SK-N-SH treated with all-trans-retinoic acid at 6 μM for 48 hours (cell line): ENCODE results near the gene PMS1.

Experiments used
- ATAC-seq: fragments of 200-7000 bp; cut with Tn5 transposase; 3 replicates; pipeline ENCODE4 v1.9.1; 2020; ENCODE audit warnings: mild to moderate bottlenecking, moderate library complexity
- ARNTL ChIP-seq: fragments of 450-650 bp; formaldehyde crosslinking; IDR thresholded peaks from 2 replicates; pipeline ENCODE4 v1.5.0; 2020; ENCODE audit warnings: low read depth, mild to moderate bottlenecking, moderate library complexity, borderline replicate concordance
- BACH2 ChIP-seq: fragments of 250-450 bp; sonication (Bioruptor Pico); IDR thresholded peaks from 2 replicates; pipeline ENCODE4 v1.9.0; 2021; ENCODE audit warnings: mild to moderate bottlenecking, borderline replicate concordance
- CREB5 ChIP-seq: fragments of 250-450 bp; sonication (Bioruptor Pico); IDR thresholded peaks from 2 replicates; pipeline ENCODE4 v1.5.1; 2020; ENCODE audit warnings: low read depth, mild to moderate bottlenecking, moderate library complexity
- CSDC2 ChIP-seq: fragments of 250-450 bp; sonication (Bioruptor Pico); IDR thresholded peaks from 2 replicates; pipeline ENCODE4 v1.5.0; 2020; ENCODE audit warnings: mild to moderate bottlenecking, moderate library complexity
- ESRRG ChIP-seq: fragments of 250-450 bp; sonication (Bioruptor Pico); IDR thresholded peaks from 2 replicates; pipeline ENCODE4 v1.6.1; 2021; ENCODE audit warnings: mild to moderate bottlenecking
- GLIS3 ChIP-seq: fragments of 250-450 bp; sonication (Bioruptor Pico); IDR thresholded peaks from 2 replicates; pipeline ENCODE4 v1.5.0; 2020; ENCODE audit warnings: mild to moderate bottlenecking, moderate library complexity
- ISL1 ChIP-seq: fragments of 250-450 bp; sonication (Bioruptor Pico); IDR thresholded peaks from 2 replicates; pipeline ENCODE4 v2.1.2; 2022; ENCODE audit warnings: mild to moderate bottlenecking, moderate library complexity
- OSR1 ChIP-seq: fragments of 250-450 bp; sonication (Bioruptor Pico); IDR thresholded peaks from 2 replicates; pipeline ENCODE4 v1.8.0; 2022; ENCODE audit warnings: moderate library complexity, mild to moderate bottlenecking, inconsistent platforms
- PPARA ChIP-seq: fragments of 250-450 bp; sonication (Bioruptor Pico); IDR thresholded peaks from 2 replicates; pipeline ENCODE4 v1.5.0; 2020; ENCODE audit warnings: mild to moderate bottlenecking, borderline replicate concordance
- RARB ChIP-seq: fragments of 250-450 bp; sonication (Bioruptor Pico); IDR thresholded peaks from 2 replicates; pipeline ENCODE4 v1.8.0; 2021; ENCODE audit warnings: mild to moderate bottlenecking, moderate library complexity
- SNAI2 ChIP-seq: fragments of 250-450 bp; sonication (Bioruptor Pico); IDR thresholded peaks from 2 replicates; pipeline ENCODE4 v1.5.0; 2020; ENCODE audit warnings: mild to moderate bottlenecking, moderate library complexity
- TCF4 ChIP-seq: fragments of 250-450 bp; sonication (Bioruptor Pico); IDR thresholded peaks from 2 replicates; pipeline ENCODE4 v1.8.0; 2021; ENCODE audit warnings: mild to moderate bottlenecking, moderate library complexity, borderline replicate concordance
- TOX ChIP-seq: fragments of 250-450 bp; sonication (Bioruptor Pico); IDR thresholded peaks from 2 replicates; pipeline ENCODE4 v1.8.0; 2021; ENCODE audit warnings: mild to moderate bottlenecking, moderate library complexity, borderline replicate concordance
- ZC3H10 ChIP-seq: fragments of 250-450 bp; sonication (Bioruptor Pico); IDR thresholded peaks from 2 replicates; pipeline ENCODE4 v1.5.1; 2021; ENCODE audit warnings: mild to moderate bottlenecking, moderate library complexity
- ZFP3 ChIP-seq: fragments of 250-450 bp; sonication (Bioruptor Pico); IDR thresholded peaks from 2 replicates; pipeline ENCODE4 v1.5.0; 2020; ENCODE audit warnings: mild to moderate bottlenecking, moderate library complexity
- ZFP30 ChIP-seq: fragments of 450-650 bp; formaldehyde crosslinking; IDR thresholded peaks from 2 replicates; pipeline ENCODE4 v1.5.0; 2022; ENCODE audit warnings: mild to moderate bottlenecking, moderate library complexity
- ZNF70 ChIP-seq: fragments of 450-650 bp; formaldehyde crosslinking; IDR thresholded peaks from 2 replicates; pipeline ENCODE4 v1.5.0; 2020; ENCODE audit warnings: mild to moderate bottlenecking, moderate library complexity
- ZNF8 ChIP-seq: fragments of 450-650 bp; formaldehyde crosslinking; IDR thresholded peaks from 2 replicates; pipeline ENCODE4 v1.5.0; 2020; ENCODE audit warnings: mild to moderate bottlenecking, moderate library complexity
- TF ChIP-seq, protein P1 (sequence below): fragments of 250-450 bp; sonication (Bioruptor Pico); IDR thresholded peaks from 2 replicates; pipeline ENCODE4 v1.8.0; 2020; ENCODE audit warnings: mild to moderate bottlenecking, moderate library complexity, borderline replicate concordance
- TF ChIP-seq, protein P2 (sequence below): fragments of 250-450 bp; sonication (Bioruptor Pico); IDR thresholded peaks from 2 replicates; pipeline ENCODE4 v1.5.1; 2021; ENCODE audit warnings: mild to moderate bottlenecking, moderate library complexity
- TF ChIP-seq, protein P3 (sequence below): fragments of 250-450 bp; sonication (Bioruptor Pico); IDR thresholded peaks from 2 replicates; pipeline ENCODE4 v1.5.0; 2020; ENCODE audit warnings: mild to moderate bottlenecking, moderate library complexity
- TF ChIP-seq, protein P4 (sequence below): fragments of 250-450 bp; sonication (Bioruptor Pico); IDR thresholded peaks from 2 replicates; pipeline ENCODE4 v1.8.0; 2021; ENCODE audit warnings: low read depth, mild to moderate bottlenecking, moderate library complexity, borderline replicate concordance

The PMS1 gene

GRCh38 chr2:189868896-189869295 lies 84.6 kb downstream of the PMS1 start (continued):
- TF ChIP-seq TOX = no peak

DNA sequence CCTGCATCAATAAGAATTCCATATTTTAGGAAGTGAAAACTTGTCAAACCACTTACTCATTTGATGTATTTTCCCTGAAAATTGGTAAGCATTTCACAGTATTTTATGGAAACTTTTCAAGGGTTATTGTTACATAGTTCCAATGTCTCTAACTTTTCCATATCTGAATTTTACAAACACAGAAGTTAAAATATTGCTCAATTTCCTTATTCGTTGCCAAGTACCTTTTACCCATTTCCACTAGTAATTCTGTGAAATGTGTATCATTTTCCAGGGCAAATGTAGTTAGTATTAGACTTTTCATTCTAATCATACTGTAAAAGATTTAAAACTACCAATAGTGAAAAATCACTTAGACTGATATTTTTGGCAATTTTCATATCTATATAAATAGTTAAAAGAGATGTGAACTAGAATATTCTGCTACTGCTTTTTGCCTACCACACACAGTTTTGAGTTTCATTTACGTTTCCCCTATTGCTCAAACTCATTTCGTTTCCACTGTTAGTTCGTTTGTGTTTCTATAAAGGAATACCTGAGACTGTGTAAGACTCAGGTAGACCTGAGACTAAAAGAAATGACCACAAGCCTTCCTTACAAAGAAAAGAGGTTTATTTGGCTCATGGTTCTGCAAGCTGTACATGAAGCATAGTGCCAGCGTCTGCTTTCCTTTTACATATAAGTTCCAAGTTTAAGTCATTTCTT lies 86.3 kb downstream of the PMS1 start:
- no peak for ATAC-seq
- TF ChIP-seq PPARA (CRISPR knock-in tag) = no peak
- TF ChIP-seq CSDC2 (CRISPR knock-in tag) = no peak
- TF ChIP-seq TCF4 (CRISPR knock-in tag) = no peak
- no peak for TF ChIP-seq ESRRG (CRISPR knock-in tag)
- TF ChIP-seq, all 23 proteins: peak for 0

DNA sequence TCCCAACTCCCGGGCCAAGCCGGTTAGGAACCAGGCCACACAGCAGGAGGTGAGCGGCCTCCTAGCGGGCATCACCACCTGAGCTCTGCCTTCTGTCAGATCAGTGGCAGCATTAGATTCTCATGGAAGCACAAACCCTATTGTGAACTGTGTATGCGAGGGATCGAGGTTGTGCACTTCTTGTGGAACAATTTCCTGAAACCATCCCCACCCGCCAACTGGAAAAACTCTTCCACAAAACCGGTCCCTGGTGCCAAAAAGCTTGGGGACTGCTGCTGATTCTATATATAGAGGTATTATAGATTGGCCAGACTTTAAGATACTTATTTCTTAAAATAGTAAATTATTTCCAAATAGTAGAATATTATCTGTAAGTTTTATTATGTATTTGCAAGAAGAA lies 89.4 kb downstream of the PMS1 start:
- ATAC-seq = no peak
- TF ChIP-seq ZNF70 (no peak), CSDC2 (CRISPR knock-in tag) (no peak), BACH2 (CRISPR knock-in tag) (no peak), SNAI2 (no peak), PPARA (CRISPR knock-in tag) (no peak), ZNF8 (CRISPR knock-in tag) (no peak), ZFP3 (CRISPR knock-in tag) (no peak), ESRRG (CRISPR knock-in tag) (no peak), OSR1 (CRISPR knock-in tag) (no peak), GLIS3 (CRISPR knock-in tag) (no peak), RARB (CRISPR knock-in tag) (no peak), TOX (no peak), ISL1 (CRISPR knock-in tag) (no peak), ARNTL (CRISPR knock-in tag) (no peak), TCF4 (CRISPR knock-in tag) (no peak)
- TF ChIP-seq, protein P1, sequence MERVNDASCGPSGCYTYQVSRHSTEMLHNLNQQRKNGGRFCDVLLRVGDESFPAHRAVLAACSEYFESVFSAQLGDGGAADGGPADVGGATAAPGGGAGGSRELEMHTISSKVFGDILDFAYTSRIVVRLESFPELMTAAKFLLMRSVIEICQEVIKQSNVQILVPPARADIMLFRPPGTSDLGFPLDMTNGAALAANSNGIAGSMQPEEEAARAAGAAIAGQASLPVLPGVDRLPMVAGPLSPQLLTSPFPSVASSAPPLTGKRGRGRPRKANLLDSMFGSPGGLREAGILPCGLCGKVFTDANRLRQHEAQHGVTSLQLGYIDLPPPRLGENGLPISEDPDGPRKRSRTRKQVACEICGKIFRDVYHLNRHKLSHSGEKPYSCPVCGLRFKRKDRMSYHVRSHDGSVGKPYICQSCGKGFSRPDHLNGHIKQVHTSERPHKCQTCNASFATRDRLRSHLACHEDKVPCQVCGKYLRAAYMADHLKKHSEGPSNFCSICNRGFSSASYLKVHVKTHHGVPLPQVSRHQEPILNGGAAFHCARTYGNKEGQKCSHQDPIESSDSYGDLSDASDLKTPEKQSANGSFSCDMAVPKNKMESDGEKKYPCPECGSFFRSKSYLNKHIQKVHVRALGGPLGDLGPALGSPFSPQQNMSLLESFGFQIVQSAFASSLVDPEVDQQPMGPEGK (CRISPR knock-in tag) = no peak
- TF ChIP-seq, protein P2, sequence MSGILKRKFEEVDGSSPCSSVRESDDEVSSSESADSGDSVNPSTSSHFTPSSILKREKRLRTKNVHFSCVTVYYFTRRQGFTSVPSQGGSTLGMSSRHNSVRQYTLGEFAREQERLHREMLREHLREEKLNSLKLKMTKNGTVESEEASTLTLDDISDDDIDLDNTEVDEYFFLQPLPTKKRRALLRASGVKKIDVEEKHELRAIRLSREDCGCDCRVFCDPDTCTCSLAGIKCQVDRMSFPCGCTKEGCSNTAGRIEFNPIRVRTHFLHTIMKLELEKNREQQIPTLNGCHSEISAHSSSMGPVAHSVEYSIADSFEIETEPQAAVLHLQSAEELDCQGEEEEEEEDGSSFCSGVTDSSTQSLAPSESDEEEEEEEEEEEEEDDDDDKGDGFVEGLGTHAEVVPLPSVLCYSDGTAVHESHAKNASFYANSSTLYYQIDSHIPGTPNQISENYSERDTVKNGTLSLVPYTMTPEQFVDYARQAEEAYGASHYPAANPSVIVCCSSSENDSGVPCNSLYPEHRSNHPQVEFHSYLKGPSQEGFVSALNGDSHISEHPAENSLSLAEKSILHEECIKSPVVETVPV = no peak
- TF ChIP-seq, protein P3, sequence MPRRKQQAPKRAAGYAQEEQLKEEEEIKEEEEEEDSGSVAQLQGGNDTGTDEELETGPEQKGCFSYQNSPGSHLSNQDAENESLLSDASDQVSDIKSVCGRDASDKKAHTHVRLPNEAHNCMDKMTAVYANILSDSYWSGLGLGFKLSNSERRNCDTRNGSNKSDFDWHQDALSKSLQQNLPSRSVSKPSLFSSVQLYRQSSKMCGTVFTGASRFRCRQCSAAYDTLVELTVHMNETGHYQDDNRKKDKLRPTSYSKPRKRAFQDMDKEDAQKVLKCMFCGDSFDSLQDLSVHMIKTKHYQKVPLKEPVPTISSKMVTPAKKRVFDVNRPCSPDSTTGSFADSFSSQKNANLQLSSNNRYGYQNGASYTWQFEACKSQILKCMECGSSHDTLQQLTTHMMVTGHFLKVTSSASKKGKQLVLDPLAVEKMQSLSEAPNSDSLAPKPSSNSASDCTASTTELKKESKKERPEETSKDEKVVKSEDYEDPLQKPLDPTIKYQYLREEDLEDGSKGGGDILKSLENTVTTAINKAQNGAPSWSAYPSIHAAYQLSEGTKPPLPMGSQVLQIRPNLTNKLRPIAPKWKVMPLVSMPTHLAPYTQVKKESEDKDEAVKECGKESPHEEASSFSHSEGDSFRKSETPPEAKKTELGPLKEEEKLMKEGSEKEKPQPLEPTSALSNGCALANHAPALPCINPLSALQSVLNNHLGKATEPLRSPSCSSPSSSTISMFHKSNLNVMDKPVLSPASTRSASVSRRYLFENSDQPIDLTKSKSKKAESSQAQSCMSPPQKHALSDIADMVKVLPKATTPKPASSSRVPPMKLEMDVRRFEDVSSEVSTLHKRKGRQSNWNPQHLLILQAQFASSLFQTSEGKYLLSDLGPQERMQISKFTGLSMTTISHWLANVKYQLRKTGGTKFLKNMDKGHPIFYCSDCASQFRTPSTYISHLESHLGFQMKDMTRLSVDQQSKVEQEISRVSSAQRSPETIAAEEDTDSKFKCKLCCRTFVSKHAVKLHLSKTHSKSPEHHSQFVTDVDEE (CRISPR knock-in tag) = no peak

DNA sequence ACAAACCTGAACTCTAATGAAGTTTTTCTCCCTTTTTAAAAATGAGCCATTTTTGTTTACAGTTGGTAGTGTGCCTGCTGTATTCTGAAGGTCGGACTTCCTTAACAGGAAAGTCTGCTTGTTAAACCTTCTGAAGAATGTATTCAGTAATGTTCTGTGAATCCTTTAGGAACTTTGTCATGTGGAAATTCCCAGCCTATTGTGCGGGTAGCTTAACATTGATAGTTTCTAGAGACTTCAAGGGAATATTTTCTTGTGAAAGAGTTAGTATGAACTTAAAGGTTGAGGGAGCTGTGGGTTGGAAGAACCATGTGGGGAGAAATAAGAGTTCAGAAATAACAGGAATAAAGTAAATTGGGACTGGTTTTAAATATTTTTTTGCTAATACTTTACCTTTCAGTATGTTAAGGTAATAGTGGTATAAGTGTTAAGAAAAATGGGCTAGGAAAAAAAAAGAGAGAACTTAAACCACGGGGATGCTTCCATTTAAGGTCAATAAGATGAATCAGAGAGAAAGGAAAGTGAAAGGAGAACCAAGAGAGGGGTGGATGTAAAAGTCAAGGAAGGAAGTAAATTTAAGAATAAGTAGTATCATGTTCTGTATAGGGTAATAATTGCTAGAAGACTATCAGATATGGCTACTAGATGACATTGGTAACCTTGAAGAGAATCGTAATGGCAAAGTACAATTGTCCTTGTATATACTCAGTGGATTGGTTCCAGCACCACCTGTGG lies 90.5 kb downstream of the PMS1 start:
- ATAC-seq = no peak
- TF ChIP-seq ZNF70 (no peak), SNAI2 (no peak), BACH2 (CRISPR knock-in tag) (no peak), RARB (CRISPR knock-in tag) (no peak), ZFP30 (CRISPR knock-in tag) (no peak), CREB5 (CRISPR knock-in tag) (no peak), ARNTL (CRISPR knock-in tag) (no peak), ISL1 (CRISPR knock-in tag) (no peak), ESRRG (CRISPR knock-in tag) (no peak), CSDC2 (CRISPR knock-in tag) (no peak), ZC3H10 (CRISPR knock-in tag) (no peak)
- TF ChIP-seq, protein P1 (CRISPR knock-in tag) = no peak
- TF ChIP-seq, protein P4, sequence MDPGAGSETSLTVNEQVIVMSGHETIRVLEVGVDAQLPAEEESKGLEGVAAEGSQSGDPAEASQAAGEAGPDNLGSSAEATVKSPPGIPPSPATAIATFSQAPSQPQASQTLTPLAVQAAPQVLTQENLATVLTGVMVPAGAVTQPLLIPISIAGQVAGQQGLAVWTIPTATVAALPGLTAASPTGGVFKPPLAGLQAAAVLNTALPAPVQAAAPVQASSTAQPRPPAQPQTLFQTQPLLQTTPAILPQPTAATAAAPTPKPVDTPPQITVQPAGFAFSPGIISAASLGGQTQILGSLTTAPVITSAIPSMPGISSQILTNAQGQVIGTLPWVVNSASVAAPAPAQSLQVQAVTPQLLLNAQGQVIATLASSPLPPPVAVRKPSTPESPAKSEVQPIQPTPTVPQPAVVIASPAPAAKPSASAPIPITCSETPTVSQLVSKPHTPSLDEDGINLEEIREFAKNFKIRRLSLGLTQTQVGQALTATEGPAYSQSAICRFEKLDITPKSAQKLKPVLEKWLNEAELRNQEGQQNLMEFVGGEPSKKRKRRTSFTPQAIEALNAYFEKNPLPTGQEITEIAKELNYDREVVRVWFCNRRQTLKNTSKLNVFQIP (CRISPR knock-in tag) = no peak
- TF ChIP-seq, protein P2 = no peak
